Transverse colon (tissue), 3 donors: ENCODE data around the gene KCNG4.

ENCODE experiments used
- EP300 ChIP-seq: sonication (generic); formaldehyde crosslinking; IDR thresholded peaks from one replicate; pipeline ENCODE4 v1.6.1; 2017; ENCODE audit warnings: antibody characterized with exemption, low read depth
- POLR2AphosphoS5 ChIP-seq, 3 donors: sonication (generic); formaldehyde crosslinking; IDR thresholded peaks; one replicate each; pipeline ENCODE4 v1.6.1; 2016; ENCODE audit warnings: antibody characterized with exemption in 3 of 3

DNA sequence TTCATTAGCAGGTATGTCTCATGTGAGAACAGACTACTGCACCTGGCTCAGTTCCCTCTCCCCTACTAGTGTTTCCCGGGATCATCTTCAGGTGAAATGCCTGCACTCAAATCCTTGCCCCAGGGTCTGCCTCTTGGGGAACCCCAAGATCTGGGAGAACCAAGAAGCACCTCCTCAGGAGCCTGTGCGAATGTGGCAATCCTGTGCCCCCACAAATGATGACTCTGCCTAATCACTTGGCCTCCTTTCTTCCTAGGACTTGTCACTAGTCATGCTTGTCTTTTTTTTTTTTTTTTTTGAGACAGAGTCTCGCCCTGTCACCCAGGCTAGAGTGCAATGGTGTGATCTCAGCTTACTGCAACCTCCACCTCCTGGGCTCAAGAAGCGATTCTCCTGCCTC, 27.2 kb downstream of the KCNG4 start:
- TF ChIP-seq EP300: no peak
- TF ChIP-seq POLR2AphosphoS5 (IDR thresholded peaks at IDR 0.05): no peak
